ENCODE measurements around the gene SLCO2B1.

- TF ChIP-seq CTCF (IDR thresholded peaks at IDR 0.05; ENCODE audit: low read depth, low read length, poor library complexity, severe bottlenecking), result no peak
- no peak for TF ChIP-seq EZH2phosphoT487 (IDR thresholded peaks at IDR 0.05; ENCODE audit: borderline replicate concordance, low read length)
These were observed 37.8 kb downstream of the SLCO2B1 start for GRCh38 chr11:75188671-75189070.

All from DOHH2 (cell line).